Measurements from ENCODE around the gene ADPRHL1. TPM values are rescaled to one million over a fixed set of nuclear protein-coding genes. Genes with fewer than 3 reads are reported as not detected.

The ADPRHL1 gene
- total RNA-seq, 2 donors from 2014 or later: 4.6 to 6.2 TPM

DNA sequence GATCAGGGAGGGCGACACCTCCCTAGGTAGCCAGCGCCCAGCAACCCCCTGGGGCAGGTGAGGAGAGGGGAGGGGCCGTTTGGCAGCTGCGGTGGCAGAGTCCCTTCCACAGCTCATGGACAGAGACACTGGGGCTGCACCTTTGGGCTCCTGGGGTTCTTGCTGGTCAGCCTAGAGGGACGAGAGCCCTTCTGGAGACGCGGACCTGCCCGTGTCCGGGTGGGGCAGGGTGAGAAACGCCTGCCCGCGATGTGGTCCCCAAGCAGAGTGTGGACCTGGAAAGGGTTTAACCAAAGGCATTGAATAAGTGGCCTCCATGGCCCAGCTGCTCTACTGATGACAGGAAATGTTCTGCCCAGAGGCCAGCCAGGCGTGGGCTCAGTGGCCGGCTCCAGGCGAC is 38.3 kb downstream of the ADPRHL1 start:
- H3K4me3 ChIP-seq: no peak overlapping the region
- DNase-seq: no peak
- intact Hi-C loops (cut with DNase I): no loop called here

DNA sequence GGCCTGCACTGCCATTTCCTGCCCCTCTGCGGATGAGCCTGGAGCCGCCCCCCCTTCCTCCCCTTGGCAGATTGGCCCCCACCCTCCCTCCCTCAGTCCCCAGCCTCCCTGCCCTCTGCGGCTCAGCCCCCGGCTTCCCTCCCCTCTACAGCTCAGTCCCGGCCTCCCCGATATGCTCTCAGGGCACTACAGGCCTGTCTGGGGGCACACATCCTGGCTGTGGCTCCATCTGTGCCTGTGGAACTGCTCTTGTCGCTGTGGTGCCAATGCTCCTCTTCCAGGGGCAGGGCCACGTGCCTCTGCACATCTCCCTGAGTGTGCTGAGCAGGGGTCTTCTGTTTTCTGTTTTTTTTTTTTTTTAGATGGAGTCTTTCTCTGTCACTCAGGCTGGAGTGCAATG is 39.0 kb downstream of the ADPRHL1 start:
- TF ChIP-seq, protein P1, sequence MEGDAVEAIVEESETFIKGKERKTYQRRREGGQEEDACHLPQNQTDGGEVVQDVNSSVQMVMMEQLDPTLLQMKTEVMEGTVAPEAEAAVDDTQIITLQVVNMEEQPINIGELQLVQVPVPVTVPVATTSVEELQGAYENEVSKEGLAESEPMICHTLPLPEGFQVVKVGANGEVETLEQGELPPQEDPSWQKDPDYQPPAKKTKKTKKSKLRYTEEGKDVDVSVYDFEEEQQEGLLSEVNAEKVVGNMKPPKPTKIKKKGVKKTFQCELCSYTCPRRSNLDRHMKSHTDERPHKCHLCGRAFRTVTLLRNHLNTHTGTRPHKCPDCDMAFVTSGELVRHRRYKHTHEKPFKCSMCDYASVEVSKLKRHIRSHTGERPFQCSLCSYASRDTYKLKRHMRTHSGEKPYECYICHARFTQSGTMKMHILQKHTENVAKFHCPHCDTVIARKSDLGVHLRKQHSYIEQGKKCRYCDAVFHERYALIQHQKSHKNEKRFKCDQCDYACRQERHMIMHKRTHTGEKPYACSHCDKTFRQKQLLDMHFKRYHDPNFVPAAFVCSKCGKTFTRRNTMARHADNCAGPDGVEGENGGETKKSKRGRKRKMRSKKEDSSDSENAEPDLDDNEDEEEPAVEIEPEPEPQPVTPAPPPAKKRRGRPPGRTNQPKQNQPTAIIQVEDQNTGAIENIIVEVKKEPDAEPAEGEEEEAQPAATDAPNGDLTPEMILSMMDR (IDR thresholded peaks at IDR 0.05): no peak
- Histone ChIP-seq H3K9ac (ENCODE audit: low read depth in 2 of 2, low read length in 2 of 2) (no peak overlapping the region), H3K9me3 (no peaks in the 10 kb centered on the region), H3K4me1 (no peaks in the 10 kb centered on the region), H3K4me3 (no peak overlapping the region), H3K27ac (no peak overlapping the region), H3K27me3 (no peaks in the 10 kb centered on the region), H3K36me3 (no peaks in the 10 kb centered on the region)
- no peak for DNase-seq
- intact Hi-C loops (cut with DNase I): no loop called here

More for the DNA sequence above, 38.3 kb downstream of the ADPRHL1 start:
- H3K27ac ChIP-seq: no peak overlapping the region
- H3K36me3 ChIP-seq: no peaks in the 10 kb centered on the region
- no peak overlapping the region for H3K9ac ChIP-seq (ENCODE audit: low read depth in 2 of 2, low read length in 2 of 2)
- H3K4me1 ChIP-seq: no peaks in the 10 kb centered on the region
- TF ChIP-seq, protein P1 (IDR thresholded peaks at IDR 0.05): no peak
- H3K9me3 ChIP-seq: no peaks in the 10 kb centered on the region
- H3K27me3 ChIP-seq: no peaks in the 10 kb centered on the region

DNA sequence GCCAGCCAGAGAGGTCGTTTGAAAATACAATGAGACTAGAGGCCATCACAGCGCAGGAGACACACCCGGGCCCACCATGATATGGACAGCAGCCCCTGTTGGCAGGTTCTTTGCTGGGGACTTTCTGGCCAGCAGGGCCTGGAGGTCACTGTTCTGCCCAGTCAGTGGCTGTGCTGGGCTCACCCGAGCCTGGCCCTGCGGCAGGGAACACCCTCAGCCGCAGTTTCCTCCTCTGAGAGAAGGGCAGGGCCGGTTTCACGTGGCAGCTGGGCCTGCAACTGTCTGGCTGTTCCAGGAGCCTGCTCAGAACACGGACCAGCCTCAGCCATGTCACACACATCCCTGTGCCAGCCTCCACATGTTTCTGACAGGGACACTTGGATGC is 39.4 kb downstream of the ADPRHL1 start:
- H3K9ac ChIP-seq (ENCODE audit: low read depth in 2 of 2, low read length in 2 of 2): no peak overlapping the region
- no peaks in the 10 kb centered on the region for H3K36me3 ChIP-seq
- peak; percentile 40 for DNase-seq
- H3K9me3 ChIP-seq: no peaks in the 10 kb centered on the region
- H3K27me3 ChIP-seq: no peaks in the 10 kb centered on the region
- H3K27ac ChIP-seq: no peak overlapping the region
- H3K4me1 ChIP-seq: no peaks in the 10 kb centered on the region
- TF ChIP-seq, protein P1 (IDR thresholded peaks at IDR 0.05): no peak
- no peak overlapping the region for H3K4me3 ChIP-seq
- intact Hi-C loops (cut with DNase I): no loop called here

DNA sequence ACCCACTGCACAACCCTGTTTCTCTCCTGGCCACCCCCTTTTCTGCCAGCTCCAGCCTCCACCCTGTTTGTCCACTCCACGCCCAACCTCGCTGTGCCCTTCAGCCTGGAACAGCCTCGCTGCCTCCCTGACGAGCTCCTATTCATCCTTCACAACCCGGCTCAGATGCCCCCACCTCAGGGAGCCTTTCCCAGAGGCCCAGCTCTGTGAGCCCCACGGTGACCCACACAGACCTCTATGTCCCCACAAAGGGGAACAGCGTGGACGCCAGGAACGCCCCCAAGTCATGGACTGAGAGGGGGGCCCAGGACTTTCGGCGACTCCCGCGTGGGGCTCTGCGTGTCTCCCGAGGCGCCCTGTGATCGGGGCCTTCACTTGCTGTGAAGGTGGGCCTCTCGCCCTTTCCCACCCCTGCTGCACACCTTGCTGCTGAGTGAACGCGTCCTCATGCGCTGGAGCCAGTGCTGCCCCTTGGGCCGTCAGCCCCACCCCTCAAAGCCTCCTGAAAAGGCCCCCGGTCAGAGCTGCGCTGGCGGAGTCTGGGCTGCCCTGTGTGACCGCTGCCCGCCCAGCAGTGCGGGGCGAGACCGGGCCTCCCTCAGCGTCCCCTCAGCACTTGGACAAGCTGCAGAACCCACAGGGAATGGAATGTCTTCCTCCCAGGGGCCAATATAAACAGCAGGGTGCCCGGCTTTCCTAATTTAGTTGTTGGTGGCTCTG is 40.0 kb downstream of the ADPRHL1 start:
- Histone ChIP-seq H3K9me3 (no peaks in the 10 kb centered on the region), H3K9ac (ENCODE audit: low read depth in 2 of 2, low read length in 2 of 2) (no peak overlapping the region), H3K27me3 (no peaks in the 10 kb centered on the region), H3K27ac (no peak overlapping the region), H3K36me3 (no peaks in the 10 kb centered on the region), H3K4me1 (no peaks in the 10 kb centered on the region), H3K4me3 (no peak overlapping the region)
- DNase-seq: no peak
- TF ChIP-seq, protein P1 (IDR thresholded peaks at IDR 0.05): no peak
- intact Hi-C loops (cut with DNase I): no loop called here

DNA sequence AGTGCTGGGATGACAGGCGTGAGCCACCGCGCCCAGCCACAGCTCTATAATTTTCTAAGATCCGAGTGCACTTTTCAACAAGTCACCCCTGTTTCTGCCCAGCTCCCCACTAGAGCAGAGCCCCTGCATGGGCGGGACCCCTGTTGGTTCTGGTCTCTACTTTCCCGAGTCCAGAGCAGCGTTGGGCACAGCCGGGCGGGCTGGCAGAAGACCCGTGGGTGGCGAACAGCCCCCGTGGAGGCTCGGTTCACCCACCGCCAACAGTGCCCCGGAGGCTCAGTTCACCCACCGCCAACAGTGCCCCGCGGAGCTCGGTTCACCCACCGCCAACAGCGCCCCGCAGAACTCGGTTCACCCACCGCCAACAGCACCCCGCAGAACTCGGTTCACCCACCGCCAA is 40.8 kb downstream of the ADPRHL1 start:
- Histone ChIP-seq H3K4me1 (no peaks in the 10 kb centered on the region), H3K9me3 (no peaks in the 10 kb centered on the region), H3K9ac (ENCODE audit: low read depth in 2 of 2, low read length in 2 of 2) (no peak overlapping the region), H3K27ac (no peak overlapping the region), H3K36me3 (no peaks in the 10 kb centered on the region), H3K4me3 (no peak overlapping the region), H3K27me3 (no peaks in the 10 kb centered on the region)
- intact Hi-C loops (cut with DNase I): no loop called here
- DNase-seq: no peak
- TF ChIP-seq, protein P1 (IDR thresholded peaks at IDR 0.05): no peak

All from colonic mucosa (tissue), 4 donors.